Measurements from ENCODE around the gene SLC37A4.

GRCh38 chr11:119000906-119001305 is 29.8 kb downstream of the SLC37A4 start:
- TF ChIP-seq POLR2A (IDR thresholded peaks at IDR 0.05; ENCODE audit: low read depth, low read length) (no peak), POLR2AphosphoS5 (IDR thresholded peaks at IDR 0.05; ENCODE audit: low read depth, low read length) (no peak), SPI1 (IDR thresholded peaks at IDR 0.05; ENCODE audit: low read depth, low read length) (no peak)
